Fibroblast of skin of scalp (primary cell): ENCODE results near the gene FGFR3.

ENCODE experiments used
- DNase-seq: peaks from one replicate; pipeline ENCODE4 v3.0.0-alpha.2; 2013

The FGFR3 gene

DNA sequence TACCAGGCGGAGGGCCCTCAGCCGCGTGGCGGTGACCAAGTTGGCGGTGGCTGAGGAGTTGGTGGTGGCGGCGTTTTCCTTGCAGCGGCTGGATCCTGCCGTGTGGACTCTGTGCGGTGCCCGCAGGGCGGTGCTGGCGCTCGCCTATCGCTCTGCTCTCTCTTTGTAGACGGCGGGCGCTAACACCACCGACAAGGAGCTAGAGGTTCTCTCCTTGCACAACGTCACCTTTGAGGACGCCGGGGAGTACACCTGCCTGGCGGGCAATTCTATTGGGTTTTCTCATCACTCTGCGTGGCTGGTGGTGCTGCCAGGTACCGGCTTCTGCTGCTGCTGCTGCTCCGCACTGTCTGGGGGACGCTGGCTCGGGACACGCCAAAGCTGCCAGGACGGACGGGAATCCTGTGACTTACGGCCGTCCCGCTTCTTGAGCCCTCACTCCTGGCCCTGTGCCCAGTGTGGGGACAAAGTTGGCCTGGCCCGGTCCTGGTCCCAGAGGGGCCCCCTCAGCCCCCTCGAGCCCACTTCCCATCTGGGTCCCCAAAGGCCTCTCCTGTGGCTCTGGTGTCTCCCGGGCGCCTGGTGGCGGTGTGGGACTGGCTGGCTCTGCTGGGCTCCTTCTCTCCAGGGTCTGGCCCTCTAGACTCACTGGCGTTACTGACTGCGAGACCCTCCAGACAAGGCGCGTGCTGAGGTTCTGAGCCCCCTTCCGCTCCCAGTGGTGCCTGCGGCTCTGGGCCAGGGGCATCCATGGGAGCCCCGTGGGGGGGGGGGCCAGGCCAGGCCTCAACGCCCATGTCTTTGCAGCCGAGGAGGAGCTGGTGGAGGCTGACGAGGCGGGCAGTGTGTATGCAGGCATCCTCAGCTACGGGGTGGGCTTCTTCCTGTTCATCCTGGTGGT, 10.7 kb downstream of the FGFR3 start:
- DNase-seq = no peak

DNA sequence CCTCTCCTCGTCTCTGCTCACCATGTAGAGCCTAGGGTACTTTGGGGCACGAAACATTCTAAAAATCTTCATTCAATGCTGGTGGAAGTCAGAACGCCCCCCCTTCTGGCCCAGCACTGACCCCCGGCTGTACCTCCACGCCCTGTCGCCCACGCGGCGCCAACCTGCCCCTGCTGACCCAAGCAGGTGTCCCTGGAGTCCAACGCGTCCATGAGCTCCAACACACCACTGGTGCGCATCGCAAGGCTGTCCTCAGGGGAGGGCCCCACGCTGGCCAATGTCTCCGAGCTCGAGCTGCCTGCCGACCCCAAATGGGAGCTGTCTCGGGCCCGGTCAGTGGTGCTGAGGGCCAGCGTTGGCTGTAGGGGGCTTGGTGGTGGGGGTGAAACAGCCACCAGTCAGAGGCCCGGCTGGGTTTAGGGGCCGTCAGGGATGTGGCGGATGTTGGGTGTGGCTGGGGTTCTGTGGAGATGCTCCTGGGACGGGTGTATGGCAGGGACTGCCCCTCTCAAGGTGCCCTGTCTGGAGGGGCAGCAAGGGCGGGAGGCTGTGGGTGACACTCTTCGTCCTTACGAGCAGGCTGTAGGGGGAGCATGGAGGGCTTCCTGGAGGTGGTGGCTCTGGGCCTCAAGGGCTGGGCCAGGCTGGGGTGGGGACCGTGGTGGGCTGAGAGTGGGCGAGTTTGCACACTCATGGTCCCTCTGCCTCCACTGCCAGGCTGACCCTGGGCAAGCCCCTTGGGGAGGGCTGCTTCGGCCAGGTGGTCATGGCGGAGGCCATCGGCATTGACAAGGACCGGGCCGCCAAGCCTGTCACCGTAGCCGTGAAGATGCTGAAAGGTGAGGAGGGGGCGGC, 11.8 kb downstream of the FGFR3 start:
- DNase-seq = no peak

DNA sequence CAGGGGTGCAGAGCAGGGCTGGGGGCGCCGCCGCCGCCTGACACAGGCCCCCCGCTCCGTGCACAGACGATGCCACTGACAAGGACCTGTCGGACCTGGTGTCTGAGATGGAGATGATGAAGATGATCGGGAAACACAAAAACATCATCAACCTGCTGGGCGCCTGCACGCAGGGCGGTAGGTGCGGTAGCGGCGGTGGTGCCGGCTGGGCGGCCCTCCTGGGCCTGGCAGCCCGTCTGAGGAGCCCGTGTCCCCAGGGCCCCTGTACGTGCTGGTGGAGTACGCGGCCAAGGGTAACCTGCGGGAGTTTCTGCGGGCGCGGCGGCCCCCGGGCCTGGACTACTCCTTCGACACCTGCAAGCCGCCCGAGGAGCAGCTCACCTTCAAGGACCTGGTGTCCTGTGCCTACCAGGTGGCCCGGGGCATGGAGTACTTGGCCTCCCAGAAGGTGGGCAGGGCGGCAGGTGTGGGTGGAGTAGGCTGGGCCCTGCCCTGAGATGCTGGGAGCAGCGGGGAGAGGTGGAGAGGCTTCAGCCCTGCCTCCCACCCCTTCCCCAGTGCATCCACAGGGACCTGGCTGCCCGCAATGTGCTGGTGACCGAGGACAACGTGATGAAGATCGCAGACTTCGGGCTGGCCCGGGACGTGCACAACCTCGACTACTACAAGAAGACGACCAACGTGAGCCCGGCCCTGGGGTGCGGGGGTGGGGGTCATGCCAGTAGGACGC, 12.6 kb downstream of the FGFR3 start:
- DNase-seq = no peak

DNA sequence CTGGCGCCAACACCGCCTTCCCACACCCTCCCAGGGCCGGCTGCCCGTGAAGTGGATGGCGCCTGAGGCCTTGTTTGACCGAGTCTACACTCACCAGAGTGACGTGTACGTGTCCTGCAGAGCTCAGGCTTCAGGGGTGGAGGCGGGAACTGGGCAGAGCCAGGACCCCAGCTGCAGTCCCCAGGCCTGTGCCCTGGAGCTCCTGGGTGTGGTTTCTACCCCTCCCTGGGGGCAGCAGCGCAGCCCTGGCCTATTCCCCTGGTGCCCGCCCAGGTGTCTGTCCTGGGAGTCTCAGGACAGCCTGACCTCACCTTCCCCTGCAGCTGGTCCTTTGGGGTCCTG, 13.1 kb downstream of the FGFR3 start:
- DNase-seq = no peak

DNA sequence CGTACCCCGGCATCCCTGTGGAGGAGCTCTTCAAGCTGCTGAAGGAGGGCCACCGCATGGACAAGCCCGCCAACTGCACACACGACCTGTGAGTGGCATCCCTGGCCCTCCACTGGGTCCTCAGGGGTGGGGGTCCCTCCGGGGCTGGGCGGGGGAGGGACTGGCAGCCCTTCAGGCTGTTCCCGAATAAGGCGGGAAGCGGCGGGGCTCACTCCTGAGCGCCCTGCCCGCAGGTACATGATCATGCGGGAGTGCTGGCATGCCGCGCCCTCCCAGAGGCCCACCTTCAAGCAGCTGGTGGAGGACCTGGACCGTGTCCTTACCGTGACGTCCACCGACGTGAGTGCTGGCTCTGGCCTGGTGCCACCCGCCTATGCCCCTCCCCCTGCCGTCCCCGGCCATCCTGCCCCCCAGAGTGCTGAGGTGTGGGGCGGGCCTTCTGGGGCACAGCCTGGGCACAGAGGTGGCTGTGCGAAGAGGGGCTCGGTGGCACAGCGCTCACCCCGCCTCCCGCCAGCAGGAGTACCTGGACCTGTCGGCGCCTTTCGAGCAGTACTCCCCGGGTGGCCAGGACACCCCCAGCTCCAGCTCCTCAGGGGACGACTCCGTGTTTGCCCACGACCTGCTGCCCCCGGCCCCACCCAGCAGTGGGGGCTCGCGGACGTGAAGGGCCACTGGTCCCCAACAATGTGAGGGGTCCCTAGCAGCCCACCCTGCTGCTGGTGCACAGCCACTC, 13.7 kb downstream of the FGFR3 start:
- DNase-seq = no peak

DNA sequence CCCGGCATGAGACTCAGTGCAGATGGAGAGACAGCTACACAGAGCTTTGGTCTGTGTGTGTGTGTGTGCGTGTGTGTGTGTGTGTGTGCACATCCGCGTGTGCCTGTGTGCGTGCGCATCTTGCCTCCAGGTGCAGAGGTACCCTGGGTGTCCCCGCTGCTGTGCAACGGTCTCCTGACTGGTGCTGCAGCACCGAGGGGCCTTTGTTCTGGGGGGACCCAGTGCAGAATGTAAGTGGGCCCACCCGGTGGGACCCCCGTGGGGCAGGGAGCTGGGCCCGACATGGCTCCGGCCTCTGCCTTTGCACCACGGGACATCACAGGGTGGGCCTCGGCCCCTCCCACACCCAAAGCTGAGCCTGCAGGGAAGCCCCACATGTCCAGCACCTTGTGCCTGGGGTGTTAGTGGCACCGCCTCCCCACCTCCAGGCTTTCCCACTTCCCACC, 14.3 kb downstream of the FGFR3 start:
- no peak for DNase-seq

DNA sequence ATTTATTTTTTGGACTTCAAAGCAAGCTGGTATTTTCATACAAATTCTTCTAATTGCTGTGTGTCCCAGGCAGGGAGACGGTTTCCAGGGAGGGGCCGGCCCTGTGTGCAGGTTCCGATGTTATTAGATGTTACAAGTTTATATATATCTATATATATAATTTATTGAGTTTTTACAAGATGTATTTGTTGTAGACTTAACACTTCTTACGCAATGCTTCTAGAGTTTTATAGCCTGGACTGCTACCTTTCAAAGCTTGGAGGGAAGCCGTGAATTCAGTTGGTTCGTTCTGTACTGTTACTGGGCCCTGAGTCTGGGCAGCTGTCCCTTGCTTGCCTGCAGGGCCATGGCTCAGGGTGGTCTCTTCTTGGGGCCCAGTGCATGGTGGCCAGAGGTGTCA, 15.3 kb downstream of the FGFR3 start:
- DNase-seq = no peak

DNA sequence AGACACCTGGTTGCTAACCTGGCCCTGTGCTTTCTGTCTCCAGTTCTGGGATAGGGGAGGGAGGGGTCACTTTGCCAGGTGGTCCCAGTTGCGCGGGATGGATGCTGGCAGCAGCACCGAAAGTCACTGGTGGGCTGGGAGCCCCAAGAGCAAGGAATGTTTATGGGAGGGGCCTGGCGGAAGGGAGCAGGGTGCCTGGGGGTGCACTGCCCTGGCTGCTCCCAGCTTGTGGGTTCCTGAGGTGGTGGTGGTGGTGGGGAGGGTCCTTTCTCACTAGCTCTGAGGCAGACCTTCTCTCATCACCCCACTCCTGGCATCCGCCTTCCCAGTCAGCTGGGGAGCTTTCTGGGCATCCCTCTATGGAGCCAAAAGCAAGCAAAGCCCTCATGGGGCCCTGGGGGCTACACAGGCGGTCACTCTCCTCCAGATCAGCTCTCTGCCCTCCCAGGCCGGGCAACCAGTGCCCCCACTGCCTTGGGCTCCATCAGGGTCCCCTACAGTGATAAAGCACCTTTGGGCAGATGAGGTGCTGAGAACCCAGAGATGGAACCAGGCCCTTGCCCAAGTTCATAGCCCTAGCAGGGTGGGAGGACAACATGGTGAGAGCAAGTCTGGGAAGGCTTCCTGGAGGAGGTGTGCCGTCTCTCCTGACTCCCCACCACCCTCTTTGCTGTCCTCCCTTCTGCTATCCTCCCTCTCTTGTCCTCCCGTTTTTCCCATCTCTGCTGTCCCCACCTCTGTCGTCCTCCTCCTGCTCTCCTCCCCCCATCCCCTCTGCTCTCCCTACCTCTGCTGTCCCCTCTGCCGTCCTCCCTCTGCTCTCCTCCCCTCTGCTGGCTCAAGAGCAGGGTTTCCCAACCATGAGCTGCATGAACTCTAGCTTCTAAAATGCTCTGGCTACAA, 16.0 kb downstream of the FGFR3 start:
- no peak for DNase-seq

DNA sequence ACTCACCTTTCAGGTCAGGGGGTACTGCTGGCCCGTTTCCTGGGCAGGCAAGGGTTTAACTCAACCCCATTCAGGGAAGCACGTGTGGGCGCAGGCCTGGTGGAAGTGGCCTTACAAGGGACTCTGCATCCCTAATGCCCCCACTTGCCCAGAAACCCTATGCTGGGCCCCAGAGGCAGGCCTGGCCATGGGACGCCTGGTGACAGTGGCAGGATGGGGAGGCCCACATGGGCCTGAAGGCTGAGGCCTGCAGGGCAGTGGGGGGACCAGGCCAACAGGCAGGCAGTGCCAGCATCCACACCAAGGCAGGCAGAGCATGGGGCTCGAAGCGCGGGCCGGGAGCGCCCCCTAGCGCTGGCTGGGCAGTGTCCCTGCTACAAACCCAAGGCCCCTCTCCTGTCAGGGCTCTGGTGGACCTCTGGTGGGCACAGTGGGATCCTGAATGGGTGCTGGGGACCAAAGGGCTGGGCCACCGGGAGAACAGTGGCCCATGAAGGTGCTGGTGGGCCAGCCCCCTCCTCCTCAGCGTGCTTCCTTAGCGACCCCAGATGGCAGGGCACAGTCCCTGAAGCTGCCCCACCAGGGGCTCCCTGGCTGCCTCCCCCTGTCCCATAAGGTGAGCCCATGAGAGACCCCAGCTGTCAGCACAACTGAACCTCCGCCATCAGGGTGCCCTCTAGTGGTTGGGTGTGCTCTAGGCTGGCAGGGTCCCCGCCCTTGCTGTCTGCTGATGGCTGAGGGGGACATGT, 16.8 kb downstream of the FGFR3 start:
- peak; percentile 63 for DNase-seq

DNA sequence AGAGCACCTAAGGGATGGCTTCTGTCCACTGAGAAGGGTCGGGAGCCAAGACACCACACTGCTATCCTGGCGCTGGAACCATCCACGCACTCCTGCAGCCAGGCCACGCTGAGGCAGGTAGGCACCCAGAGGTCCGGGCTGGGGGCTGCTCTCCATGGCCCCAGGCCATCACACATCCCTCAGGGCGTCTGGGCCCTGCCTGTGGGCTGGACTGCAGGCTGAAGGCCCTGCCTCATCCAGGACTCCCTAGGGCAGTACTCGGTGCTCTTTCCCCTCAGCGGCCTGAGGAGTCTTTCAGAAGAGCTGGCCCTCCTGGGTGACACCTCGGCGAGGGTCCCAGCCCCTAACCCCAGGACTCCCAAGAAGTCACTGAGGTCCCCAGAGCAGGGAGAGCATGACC, 17.7 kb downstream of the FGFR3 start:
- no peak for DNase-seq

DNA sequence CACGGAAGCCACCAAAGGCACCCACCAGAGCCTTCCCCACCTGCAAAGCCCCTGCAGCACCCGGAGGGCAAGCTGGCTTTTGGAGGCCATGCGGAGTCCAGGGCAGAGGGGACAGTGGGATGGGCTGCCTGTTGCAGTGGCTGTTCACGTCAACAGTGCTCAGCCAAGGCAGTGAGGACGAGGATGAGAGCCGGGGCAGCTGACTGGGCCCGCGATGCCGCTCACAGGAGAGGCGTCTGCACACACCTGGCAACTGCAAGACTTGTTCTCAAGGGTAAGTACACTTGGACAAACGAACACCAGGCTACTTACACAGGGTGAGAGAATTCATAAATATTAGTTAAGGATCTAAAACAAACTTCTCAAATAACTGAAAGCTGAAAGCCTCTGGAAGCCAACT, 19.6 kb downstream of the FGFR3 start:
- DNase-seq = no peak

DNA sequence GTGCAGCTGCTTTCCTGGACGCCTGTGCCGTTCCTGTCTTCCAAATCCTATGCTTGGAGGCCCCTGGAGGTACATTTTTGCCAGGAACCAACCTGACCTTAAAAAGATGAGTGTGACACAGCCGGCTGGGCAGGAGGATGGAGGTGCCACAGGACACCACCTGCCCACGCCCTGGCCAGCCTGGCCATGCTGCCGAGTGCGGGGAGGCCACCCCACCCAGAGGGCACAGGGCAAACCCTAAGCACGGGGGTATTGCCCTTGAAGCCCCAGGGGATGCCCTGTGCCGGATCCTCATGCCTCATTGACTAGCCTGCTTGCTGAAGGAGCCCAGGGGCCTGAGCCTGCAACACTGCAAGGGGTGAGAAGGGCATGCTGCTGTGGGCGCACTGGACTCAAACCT, 20.1 kb downstream of the FGFR3 start:
- no peak for DNase-seq

DNA sequence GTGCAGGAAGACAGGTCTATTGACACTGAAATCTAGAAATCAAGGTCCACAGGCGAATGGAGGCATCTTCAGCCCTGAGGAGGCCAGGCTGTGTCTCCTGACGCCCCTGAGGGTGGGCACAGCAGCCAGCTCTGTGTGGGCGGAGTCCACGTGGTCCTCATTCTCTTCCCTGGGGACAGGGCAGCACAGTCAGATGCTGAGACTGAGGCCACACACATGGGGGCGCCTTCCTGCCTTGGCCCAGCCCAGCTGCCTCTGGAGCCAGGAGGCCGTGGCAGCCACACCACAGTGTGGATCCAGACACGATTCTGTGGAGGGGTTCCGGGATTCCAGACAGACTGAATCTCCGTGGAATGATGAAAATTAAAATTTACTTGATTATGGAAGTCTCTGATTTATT, 20.8 kb downstream of the FGFR3 start:
- DNase-seq = peak; percentile 12

DNA sequence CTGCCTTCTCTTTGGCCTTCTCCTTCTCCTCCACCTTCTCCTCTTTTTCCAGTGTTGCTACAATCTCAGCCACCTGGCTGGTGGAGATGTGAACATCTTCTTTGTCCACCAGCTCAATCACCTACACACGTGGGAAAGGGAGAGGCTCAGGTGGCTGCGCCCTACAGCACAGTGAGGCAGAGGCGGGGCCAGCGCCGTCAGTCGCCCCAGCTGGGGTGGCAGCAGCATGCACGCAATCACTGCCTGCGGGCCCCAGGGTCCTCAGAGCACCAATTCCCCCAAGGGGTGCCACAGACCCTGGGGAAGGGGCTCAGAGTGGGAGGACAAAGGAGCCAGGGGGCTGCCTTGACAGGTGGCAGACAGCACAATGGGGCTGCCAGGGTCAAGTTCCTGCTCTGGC, 21.4 kb downstream of the FGFR3 start:
- no peak for DNase-seq

DNA sequence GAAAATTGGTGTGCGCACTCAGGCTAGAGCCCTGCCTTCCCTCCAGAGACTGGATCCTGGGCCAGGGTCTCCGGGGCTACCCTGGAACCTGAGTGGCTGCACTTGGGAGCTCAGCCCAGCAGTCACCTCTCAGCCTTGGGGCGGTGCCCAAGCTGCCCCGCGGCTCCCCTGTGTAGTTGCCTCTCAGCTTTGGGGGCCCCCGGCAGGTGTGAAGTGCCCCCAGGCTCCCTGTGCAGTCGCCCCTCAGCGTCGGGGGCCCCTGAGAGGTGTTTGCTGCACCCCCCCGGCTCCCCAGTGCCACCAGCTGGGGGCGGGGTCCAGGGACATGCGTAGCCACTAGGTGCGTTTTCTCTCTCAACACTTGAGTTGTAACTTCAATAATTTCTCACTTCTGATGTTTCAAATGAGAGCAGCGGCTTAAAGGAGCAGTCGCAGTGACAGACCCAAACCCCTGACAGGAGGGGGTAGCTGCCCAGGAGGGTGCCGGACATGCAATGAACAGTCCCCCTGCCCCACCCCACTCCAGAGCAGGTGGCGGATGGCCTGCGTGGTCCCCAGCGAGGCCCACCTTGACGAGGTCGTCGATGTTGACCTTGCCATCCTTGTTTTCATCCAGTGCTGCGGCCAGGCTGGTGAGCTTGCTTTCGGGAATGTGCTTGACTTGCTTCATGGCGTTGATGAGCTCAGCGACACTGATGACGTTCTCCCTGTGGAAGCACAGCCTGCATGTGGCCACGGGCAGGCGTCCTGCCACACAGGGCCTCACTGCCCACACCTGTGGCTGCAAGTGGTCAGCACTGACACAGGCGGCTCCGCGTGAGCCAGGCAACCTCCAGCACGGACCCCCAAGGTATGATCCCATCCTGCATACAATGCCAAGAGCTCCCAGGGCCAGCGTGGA, 22.3 kb downstream of the FGFR3 start:
- DNase-seq = no peak

DNA sequence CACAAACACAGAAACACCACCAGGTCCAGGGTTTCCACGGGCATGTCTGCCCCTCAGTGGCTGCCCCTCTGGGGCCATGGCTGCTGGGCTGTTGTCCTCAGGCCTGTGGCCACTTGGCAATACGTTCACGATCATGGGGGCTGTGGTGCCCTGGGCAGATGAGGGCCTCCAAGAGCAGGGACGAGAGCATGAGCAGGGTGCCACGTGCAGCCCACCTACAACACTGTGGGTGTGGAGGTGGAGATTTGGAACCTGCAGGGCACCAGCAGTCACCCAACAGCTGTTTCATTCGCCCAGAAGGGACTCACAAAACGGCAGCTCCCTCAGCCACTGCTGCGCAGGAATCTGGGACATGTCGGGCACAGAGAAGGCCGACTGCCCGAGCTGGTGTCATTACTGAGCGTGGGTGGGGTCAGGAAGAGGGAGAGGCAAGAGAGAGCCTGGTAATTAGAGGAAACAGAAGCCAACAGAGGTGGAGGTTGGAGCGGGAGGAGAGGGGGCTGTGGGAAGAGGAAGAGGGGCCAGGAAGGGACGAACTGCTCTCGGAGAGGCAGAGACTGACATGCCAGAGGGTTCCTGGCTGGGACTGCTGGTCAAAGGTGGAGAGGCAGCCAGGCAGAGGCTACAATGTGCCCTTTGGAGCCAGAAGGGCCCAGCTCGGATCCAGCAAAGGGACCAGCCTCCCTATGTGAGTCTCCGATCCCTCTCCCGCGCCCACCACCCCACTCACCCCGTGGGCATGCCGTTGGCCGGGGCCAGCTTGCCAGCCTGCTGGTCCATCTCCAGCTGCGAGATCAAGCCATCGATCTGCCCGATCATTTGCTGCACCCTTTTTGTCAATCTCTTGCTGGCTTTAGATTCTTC, 23.1 kb downstream of the FGFR3 start:
- DNase-seq = no peak

DNA sequence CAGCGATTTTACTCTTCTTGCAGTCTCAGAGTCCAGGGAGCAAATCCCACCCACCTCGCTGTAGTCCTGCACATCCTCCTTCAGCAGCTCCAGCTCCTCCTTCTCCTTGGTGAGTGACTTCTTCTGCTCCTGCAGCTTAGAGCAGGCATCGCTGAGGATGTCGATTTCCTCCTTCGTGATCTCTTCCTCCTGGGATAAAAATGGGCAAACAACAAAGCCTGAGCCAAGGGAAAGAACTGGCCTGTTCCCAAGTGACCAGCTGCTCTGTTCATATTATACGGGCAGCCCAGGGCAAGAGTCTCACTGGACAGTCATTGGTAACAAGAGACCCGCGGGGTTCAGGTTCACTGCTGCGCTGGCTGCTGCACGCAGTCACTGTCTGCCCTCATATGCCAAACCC, 26.2 kb downstream of the FGFR3 start:
- DNase-seq = no peak

DNA sequence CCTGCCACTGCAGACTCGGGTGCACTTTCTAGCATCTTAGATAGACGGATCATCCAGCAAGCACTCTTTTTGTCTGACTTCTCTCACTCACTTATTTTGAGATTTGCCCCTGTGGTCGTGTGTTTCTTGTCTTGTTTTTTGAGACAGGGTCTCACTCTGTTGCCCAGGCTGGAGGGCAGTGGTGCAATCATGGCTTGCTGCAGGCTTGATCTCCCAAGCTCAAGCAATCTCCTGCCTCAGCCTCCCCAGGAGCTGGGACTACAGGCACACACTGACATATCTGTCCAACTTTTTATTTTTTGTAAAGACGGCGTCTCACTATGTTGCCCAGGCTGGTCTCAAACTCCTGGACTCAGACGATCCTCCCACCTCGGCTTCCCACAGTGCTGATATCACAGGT, 26.7 kb downstream of the FGFR3 start:
- no peak for DNase-seq
